Lower leg skin (tissue), 3 donors: ENCODE results near the gene SHROOM2.

ENCODE experiments used
- POLR2A ChIP-seq, 2 donors: fragments of 450-650 bp; IDR thresholded peaks; one replicate each; pipeline ENCODE4 v1.6.1; 2016 to 2017; ENCODE audit warnings: antibody characterized with exemption in 2 of 2, mild to moderate bottlenecking in 1 of 2, moderate library complexity in 1 of 2
- TF ChIP-seq, protein P1 (sequence below), 3 donors: fragments of 450-650 bp; IDR thresholded peaks; one replicate each; pipeline ENCODE4 v1.5.1; 2016; ENCODE audit warnings: antibody characterized with exemption in 3 of 3, mild to moderate bottlenecking in 3 of 3, moderate library complexity in 2 of 3

DNA sequence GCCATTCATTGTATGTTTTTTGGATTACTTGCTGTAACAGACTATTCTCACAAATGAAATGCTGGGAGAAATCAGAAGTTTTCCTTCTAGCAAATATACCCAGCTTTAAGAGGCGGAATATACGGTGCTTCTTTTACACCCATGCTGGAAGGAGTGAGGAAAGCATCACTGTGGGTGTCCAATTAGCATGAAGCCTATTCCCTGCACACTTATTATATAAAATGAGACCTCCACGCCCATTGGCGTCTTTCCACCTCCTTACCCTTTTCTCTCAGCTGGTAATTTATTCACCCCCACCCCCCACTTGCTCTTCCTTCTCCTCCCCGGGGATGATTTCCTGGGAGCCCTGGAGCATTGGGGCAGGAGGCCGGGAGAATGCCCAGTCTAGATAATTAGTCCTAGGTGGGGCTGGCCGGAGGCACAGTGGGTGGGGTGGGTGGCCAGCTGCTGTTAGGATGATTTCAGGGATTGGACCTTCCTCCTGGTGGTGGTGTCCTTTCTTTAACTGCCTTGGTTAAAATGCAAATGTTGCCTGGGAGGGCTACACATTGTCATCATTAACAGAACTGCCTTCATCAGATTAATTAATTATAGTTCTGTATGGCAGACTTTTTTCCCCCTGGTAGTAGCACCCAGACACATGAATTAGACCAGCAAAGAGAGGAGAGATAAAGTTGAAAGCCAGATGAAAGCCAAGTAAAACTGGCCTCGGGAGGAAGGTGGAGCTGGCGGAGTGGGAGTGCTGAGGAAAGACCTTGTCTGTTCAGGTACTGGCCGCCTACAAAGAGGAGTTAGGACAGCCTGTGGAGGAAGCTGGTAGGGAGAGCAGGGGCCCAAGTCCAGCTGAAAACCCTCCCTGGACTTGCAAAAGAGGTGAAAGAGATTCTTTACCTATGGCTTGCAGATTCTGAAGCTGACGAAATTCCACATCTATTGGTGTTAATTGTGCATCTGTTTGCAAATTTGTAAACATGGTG is 11.4 kb downstream of the SHROOM2 start:
- TF ChIP-seq, protein P1, sequence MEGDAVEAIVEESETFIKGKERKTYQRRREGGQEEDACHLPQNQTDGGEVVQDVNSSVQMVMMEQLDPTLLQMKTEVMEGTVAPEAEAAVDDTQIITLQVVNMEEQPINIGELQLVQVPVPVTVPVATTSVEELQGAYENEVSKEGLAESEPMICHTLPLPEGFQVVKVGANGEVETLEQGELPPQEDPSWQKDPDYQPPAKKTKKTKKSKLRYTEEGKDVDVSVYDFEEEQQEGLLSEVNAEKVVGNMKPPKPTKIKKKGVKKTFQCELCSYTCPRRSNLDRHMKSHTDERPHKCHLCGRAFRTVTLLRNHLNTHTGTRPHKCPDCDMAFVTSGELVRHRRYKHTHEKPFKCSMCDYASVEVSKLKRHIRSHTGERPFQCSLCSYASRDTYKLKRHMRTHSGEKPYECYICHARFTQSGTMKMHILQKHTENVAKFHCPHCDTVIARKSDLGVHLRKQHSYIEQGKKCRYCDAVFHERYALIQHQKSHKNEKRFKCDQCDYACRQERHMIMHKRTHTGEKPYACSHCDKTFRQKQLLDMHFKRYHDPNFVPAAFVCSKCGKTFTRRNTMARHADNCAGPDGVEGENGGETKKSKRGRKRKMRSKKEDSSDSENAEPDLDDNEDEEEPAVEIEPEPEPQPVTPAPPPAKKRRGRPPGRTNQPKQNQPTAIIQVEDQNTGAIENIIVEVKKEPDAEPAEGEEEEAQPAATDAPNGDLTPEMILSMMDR (IDR thresholded peaks at IDR 0.05) = no peak
- TF ChIP-seq POLR2A (IDR thresholded peaks at IDR 0.05) = no peak
